Measurements from ENCODE around the gene ABI3BP.

DNA sequence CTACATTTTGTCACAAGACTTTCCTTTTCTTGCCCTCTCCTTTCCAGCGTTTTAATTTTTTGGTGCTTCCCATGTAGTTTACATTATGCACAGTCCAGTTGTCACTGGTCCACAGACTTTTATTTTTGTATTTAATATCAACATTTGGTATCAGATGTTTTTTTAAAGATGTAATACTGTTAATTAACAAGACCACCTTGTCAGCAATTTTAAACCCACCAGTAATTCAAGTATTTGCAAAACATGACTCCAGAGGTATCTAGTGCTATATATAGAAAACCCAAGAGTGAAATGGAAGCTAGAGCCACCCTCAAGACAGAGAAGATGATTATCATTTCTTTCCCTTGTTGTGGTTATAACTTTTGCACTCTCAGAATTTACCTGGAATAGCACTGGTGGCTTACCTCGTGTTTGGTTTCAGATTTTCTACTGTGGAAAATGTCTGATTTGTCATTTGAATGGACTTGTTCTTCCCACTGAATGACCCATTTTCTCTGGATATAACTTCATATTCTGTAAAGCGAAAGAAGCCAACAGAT is 227.7 kb downstream of the ABI3BP start:
- TF ChIP-seq POLR2A (IDR thresholded peaks at IDR 0.05) (no peak), POLR2AphosphoS5 (IDR thresholded peaks at IDR 0.05) (no peak), EP300 (IDR thresholded peaks at IDR 0.05) (no peak)
- TF ChIP-seq, protein P1, sequence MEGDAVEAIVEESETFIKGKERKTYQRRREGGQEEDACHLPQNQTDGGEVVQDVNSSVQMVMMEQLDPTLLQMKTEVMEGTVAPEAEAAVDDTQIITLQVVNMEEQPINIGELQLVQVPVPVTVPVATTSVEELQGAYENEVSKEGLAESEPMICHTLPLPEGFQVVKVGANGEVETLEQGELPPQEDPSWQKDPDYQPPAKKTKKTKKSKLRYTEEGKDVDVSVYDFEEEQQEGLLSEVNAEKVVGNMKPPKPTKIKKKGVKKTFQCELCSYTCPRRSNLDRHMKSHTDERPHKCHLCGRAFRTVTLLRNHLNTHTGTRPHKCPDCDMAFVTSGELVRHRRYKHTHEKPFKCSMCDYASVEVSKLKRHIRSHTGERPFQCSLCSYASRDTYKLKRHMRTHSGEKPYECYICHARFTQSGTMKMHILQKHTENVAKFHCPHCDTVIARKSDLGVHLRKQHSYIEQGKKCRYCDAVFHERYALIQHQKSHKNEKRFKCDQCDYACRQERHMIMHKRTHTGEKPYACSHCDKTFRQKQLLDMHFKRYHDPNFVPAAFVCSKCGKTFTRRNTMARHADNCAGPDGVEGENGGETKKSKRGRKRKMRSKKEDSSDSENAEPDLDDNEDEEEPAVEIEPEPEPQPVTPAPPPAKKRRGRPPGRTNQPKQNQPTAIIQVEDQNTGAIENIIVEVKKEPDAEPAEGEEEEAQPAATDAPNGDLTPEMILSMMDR (IDR thresholded peaks at IDR 0.05) = no peak

Data from upper lobe of left lung (tissue), 4 donors.